Measurements from ENCODE around the gene IRF2BPL.

The IRF2BPL gene

DNA sequence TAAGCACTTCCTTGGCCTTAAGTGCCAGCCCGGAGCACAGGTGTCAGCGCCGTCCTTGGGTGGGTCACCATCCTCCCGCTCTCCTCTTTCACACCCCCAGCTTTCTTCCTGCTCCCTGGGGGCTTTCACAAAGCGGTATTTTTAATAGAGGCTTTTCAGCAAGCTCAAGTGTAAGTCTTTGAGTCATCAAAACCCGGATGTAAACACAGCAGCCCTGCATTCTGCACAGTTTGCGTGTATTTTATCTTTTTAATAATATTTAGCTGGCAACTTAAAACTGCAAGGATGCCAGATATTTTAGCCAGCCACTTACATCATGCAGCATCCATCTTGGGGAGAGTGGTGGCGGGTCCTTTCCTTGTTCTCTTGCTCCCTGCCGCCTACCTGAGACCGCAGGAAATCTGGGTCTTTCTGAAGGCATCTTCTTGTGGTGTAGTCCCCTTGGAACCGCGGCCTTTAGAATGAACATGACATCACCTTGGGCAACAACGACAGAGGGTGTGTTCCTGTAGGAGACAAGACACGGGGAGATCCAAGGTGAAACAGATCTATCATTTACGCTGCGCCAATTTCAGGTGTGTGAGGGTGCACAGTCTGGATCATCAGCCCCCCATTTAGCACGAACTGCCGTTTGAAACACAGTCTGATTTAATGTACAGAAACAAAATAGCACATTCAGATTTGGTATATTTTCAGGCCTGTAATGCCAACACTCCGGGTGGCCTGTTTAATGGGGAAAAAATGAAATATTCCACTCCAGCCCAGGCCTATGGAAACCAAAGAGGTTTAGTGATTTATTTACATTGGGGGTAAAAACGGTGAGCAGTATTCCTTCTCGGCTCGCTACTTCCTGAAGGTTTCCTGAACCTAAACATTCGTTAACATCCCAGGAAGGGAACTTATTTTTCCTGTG lies 12.5 kb upstream of the IRF2BPL start:
- Histone ChIP-seq H3K4me1 (ENCODE audit: insufficient read depth, low read length) (peaks cover 78% of the 10 kb centered on the region), H3K4me3 (ENCODE audit: low read length) (peak overlapping the region; percentile 53), H3K36me3 (ENCODE audit: insufficient read depth, low read length) (no peaks in the 10 kb centered on the region), H3K9me3 (ENCODE audit: insufficient read depth, low read depth, low read length) (no peaks in the 10 kb centered on the region), H3K27ac (ENCODE audit: low read depth, low read length) (peak overlapping the region; percentile 42; the same call in 1 of the 2 replicates), H3K9ac (ENCODE audit: low read depth, low read length) (no peak overlapping the region; the same call in 1 of the 2 replicates), H3K27me3 (ENCODE audit: insufficient read depth, low read length) (peaks cover 15% of the 10 kb centered on the region; the same call in 1 of the 2 replicates)
- WGBS: 39% methylated on average over 22 of the region's 23 CpGs

GRCh38 chr14:77040059-77040740 lies 11.7 kb upstream of the IRF2BPL start:
- peaks cover 15% of the 10 kb centered on the region; the same call in 1 of the 2 replicates for H3K27me3 ChIP-seq (ENCODE audit: insufficient read depth, low read length)
- peak overlapping the region; percentile 53 for H3K4me3 ChIP-seq (ENCODE audit: low read length)
- H3K36me3 ChIP-seq (ENCODE audit: insufficient read depth, low read length): no peaks in the 10 kb centered on the region
- 3% methylated on average over 23 of the region's 26 CpGs for WGBS
- peak overlapping the region; percentile 42; the same call in 1 of the 2 replicates for H3K27ac ChIP-seq (ENCODE audit: low read depth, low read length)
- peaks cover 77% of the 10 kb centered on the region for H3K4me1 ChIP-seq (ENCODE audit: insufficient read depth, low read length)
- no peaks in the 10 kb centered on the region for H3K9me3 ChIP-seq (ENCODE audit: insufficient read depth, low read depth, low read length)
- H3K9ac ChIP-seq (ENCODE audit: low read depth, low read length): no peak overlapping the region; the same call in 1 of the 2 replicates

- Histone ChIP-seq H3K27ac (ENCODE audit: low read depth, low read length) (peak overlapping the region; percentile 38; the same call in 1 of the 2 replicates), H3K36me3 (ENCODE audit: insufficient read depth, low read length) (no peaks in the 10 kb centered on the region), H3K9ac (ENCODE audit: low read depth, low read length) (no peak overlapping the region), H3K4me3 (ENCODE audit: low read length) (peak overlapping the region; percentile 53), H3K4me1 (ENCODE audit: insufficient read depth, low read length) (peaks cover 72% of the 10 kb centered on the region), H3K9me3 (ENCODE audit: insufficient read depth, low read depth, low read length) (no peaks in the 10 kb centered on the region), H3K27me3 (ENCODE audit: insufficient read depth, low read length) (peaks cover 15% of the 10 kb centered on the region; the same call in 1 of the 2 replicates)
- WGBS: 36% methylated on average over 10 of the region's 10 CpGs
Observed at GRCh38 chr14:77039285-77040058, 11.0 kb upstream of the IRF2BPL start.

DNA sequence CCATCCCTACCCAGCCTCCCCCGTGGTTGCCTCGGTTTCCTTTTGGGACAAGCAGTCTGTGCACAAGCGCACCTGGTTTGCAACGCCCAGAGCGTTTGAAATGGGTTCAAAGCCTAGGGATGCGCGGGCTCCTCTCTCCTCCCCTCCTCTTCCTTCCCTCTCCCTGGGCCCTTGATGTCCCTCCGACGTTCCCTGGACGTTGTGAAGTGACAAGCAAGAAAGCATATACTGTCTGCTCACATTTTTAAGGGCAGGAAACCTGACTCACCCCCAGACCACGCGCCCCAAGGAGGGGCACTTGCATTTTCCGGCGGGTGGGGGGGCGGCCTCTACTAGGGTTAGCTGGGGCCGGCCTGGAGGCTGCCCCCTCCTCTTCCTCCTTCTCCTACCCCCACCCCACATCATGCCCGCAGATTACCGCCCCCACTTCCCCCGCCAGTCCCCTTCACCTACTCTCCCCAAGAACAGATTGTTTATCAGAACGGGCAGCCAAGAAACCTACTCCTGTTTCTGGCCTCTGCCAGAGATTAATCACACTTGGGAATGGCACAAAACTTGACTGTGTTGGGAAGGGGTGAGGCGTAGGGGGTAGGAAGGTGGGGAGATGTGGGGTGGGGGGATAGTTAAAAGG lies 9.5 kb upstream of the IRF2BPL start:
- 0 out of 2 replicates have a peak overlapping the region, but pooled peaks have one; percentile 16 for H3K9ac ChIP-seq (ENCODE audit: low read depth, low read length)
- H3K4me1 ChIP-seq (ENCODE audit: insufficient read depth, low read length): peaks cover 63% of the 10 kb centered on the region
- peak overlapping the region; percentile 30; the same call in 1 of the 2 replicates for H3K4me3 ChIP-seq (ENCODE audit: low read length)
- 21% methylated on average over 21 of the region's 21 CpGs for WGBS
- H3K27ac ChIP-seq (ENCODE audit: low read depth, low read length): no peak overlapping the region
- peaks cover 15% of the 10 kb centered on the region; the same call in 1 of the 2 replicates for H3K27me3 ChIP-seq (ENCODE audit: insufficient read depth, low read length)
- no peaks in the 10 kb centered on the region for H3K9me3 ChIP-seq (ENCODE audit: insufficient read depth, low read depth, low read length)
- no peaks in the 10 kb centered on the region for H3K36me3 ChIP-seq (ENCODE audit: insufficient read depth, low read length)

GRCh38 chr14:77037215-77037937 lies 8.9 kb upstream of the IRF2BPL start:
- Histone ChIP-seq H3K9me3 (ENCODE audit: insufficient read depth, low read depth, low read length) (no peaks in the 10 kb centered on the region), H3K4me1 (ENCODE audit: insufficient read depth, low read length) (peaks cover 64% of the 10 kb centered on the region), H3K9ac (ENCODE audit: low read depth, low read length) (0 out of 2 replicates have a peak overlapping the region, but pooled peaks have one; percentile 16), H3K36me3 (ENCODE audit: insufficient read depth, low read length) (no peaks in the 10 kb centered on the region), H3K4me3 (ENCODE audit: low read length) (peak overlapping the region; percentile 30; the same call in 1 of the 2 replicates), H3K27me3 (ENCODE audit: insufficient read depth, low read length) (peaks cover 15% of the 10 kb centered on the region; the same call in 1 of the 2 replicates), H3K27ac (ENCODE audit: low read depth, low read length) (no peak overlapping the region)
- WGBS: 55% methylated on average over 16 of the region's 16 CpGs

GRCh38 chr14:77036484-77037214 lies 8.1 kb upstream of the IRF2BPL start:
- no peaks in the 10 kb centered on the region for H3K36me3 ChIP-seq (ENCODE audit: insufficient read depth, low read length)
- no peak overlapping the region for H3K9ac ChIP-seq (ENCODE audit: low read depth, low read length)
- WGBS: 78% methylated on average over 6 of the region's 6 CpGs
- H3K4me3 ChIP-seq (ENCODE audit: low read length): no peak overlapping the region
- H3K27me3 ChIP-seq (ENCODE audit: insufficient read depth, low read length): peaks cover 14% of the 10 kb centered on the region; the same call in 1 of the 2 replicates
- H3K9me3 ChIP-seq (ENCODE audit: insufficient read depth, low read depth, low read length): no peaks in the 10 kb centered on the region
- no peak overlapping the region for H3K27ac ChIP-seq (ENCODE audit: low read depth, low read length)
- H3K4me1 ChIP-seq (ENCODE audit: insufficient read depth, low read length): peaks cover 64% of the 10 kb centered on the region

DNA sequence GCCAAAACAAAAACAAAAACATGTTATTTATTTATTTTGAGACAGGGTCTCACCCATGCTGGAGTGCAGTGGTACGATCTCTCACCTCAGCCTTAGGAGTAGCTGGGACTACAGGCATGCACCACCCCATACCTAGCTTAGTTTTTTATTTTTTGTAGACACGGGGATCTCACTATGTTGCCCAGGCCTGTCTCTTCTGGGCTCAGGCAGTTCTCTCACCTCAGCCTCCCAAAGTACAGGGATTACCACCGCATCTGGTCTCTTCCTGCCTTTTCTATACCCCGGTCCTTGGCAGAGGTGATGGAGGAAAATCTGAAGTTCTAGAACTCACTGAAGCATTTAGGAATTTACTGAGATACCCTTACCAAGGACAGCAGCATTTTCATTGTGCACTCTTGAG lies 6.8 kb upstream of the IRF2BPL start:
- WGBS: 93% methylated on average over 4 of the region's 4 CpGs
- H3K4me3 ChIP-seq (ENCODE audit: low read length): no peak overlapping the region
- H3K9ac ChIP-seq (ENCODE audit: low read depth, low read length): no peak overlapping the region
- no peaks in the 10 kb centered on the region for H3K9me3 ChIP-seq (ENCODE audit: insufficient read depth, low read depth, low read length)
- H3K36me3 ChIP-seq (ENCODE audit: insufficient read depth, low read length): no peaks in the 10 kb centered on the region
- H3K4me1 ChIP-seq (ENCODE audit: insufficient read depth, low read length): peaks cover 59% of the 10 kb centered on the region
- no peak overlapping the region for H3K27ac ChIP-seq (ENCODE audit: low read depth, low read length)
- peaks cover 13% of the 10 kb centered on the region; the same call in 1 of the 2 replicates for H3K27me3 ChIP-seq (ENCODE audit: insufficient read depth, low read length)

DNA sequence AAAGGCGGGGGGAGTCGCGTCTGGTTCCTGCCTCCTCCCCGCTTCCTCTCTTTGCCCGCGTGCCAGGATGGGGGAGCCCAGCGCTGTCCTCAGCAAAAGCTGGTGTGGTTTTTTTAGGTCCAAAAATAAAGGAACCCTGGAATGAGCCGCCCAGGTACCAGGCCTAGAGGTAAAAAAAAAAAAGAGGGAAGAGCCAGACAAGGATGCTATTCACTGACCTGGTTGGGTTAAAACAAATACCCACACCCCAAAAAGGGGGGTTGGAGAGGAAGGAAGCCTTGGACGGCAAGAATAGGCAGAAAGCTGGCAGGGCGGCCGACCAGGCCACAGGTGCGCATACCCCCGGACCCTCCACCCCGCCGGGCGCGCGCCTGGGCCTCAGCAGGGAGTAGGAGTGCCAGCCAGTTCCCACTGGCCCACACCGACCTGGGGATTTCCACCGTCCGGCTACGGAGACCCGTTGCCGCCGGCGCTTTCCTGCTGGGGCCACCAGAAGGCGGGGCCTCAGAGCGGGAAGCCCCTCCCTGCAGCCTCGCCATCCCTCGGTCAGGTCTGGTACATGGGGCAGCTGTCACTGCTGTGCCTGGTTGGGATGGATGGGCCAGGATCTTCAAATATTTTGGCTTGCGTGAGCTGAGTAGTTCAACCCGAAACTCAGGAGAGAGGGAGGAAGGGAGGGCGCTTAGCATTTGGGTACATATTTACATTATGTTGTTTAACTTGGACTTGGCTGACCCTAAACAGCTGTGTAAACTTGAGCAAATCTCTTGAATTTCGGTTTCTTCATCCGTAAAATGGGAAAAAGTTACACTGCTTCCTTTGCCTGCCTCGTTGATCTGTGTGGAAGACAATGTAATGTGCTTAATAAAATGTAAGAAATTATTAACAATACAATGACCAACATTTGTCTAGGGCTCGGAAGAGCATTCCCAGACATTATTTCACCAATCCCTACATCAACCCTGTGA lies 5.4 kb upstream of the IRF2BPL start:
- peak overlapping the region; percentile 70 for H3K9ac ChIP-seq (ENCODE audit: low read depth, low read length)
- H3K27ac ChIP-seq (ENCODE audit: low read depth, low read length): peak overlapping the region; percentile 94
- peak overlapping the region; percentile 55 for H3K4me3 ChIP-seq (ENCODE audit: low read length)
- H3K27me3 ChIP-seq (ENCODE audit: insufficient read depth, low read length): peaks cover 13% of the 10 kb centered on the region; the same call in 1 of the 2 replicates
- 7% methylated on average over 36 of the region's 37 CpGs for WGBS
- no peaks in the 10 kb centered on the region for H3K36me3 ChIP-seq (ENCODE audit: insufficient read depth, low read length)
- H3K4me1 ChIP-seq (ENCODE audit: insufficient read depth, low read length): peaks cover 51% of the 10 kb centered on the region
- no peaks in the 10 kb centered on the region for H3K9me3 ChIP-seq (ENCODE audit: insufficient read depth, low read depth, low read length)
